ENCODE results near the gene KRTAP5-2.
"Not testable (repeated sequence)": the region's sequence is repeated elsewhere in the genome, so short reads cannot be mapped to it uniquely, and the experiment has no call there.

Gene KRTAP5-2

DNA sequence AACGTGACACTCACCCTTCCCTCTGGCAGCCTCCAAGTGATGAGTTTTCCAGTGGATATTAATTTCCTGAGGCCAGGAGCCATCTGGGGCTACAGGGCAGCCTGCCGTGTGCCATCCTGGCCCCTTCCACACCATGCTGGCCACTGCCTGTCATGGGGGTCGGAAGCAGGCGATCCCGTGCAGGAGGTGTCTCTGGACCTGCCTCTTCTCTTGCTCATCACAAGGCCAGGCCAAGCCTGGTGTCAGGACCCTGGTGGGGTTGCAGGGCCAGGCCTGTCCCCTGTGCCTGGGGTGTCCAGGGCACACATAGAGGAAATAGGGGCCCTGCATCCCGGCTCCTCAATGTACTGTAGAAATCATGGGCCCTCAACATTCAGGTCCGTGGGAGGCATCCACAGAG is 6.6 kb upstream of the KRTAP5-2 start:
- no peak for TF ChIP-seq EZH2phosphoT487 (IDR thresholded peaks at IDR 0.05; ENCODE audit: borderline replicate concordance)
- TF ChIP-seq, protein P1, sequence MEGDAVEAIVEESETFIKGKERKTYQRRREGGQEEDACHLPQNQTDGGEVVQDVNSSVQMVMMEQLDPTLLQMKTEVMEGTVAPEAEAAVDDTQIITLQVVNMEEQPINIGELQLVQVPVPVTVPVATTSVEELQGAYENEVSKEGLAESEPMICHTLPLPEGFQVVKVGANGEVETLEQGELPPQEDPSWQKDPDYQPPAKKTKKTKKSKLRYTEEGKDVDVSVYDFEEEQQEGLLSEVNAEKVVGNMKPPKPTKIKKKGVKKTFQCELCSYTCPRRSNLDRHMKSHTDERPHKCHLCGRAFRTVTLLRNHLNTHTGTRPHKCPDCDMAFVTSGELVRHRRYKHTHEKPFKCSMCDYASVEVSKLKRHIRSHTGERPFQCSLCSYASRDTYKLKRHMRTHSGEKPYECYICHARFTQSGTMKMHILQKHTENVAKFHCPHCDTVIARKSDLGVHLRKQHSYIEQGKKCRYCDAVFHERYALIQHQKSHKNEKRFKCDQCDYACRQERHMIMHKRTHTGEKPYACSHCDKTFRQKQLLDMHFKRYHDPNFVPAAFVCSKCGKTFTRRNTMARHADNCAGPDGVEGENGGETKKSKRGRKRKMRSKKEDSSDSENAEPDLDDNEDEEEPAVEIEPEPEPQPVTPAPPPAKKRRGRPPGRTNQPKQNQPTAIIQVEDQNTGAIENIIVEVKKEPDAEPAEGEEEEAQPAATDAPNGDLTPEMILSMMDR (conservative IDR thresholded peaks at IDR 0.05; ENCODE audit: low read length), result no peak
- no peak overlapping the region for H3K4me2 ChIP-seq (ENCODE audit: low read depth, low read length, poor library complexity, severe bottlenecking)
- H3K36me3 ChIP-seq (ENCODE audit: insufficient read depth, low read length), result no peaks in the 10 kb centered on the region
- H3K4me3 ChIP-seq (ENCODE audit: low read length, poor library complexity, severe bottlenecking), result no peak overlapping the region
- H3K9me3 ChIP-seq (ENCODE audit: insufficient read depth, low read depth, low read length), result no peaks in the 10 kb centered on the region
- no peaks in the 10 kb centered on the region for H3K9me2 ChIP-seq (replicated peaks; ENCODE audit: low read depth, low read length)
- H3K9ac ChIP-seq (ENCODE audit: low read depth, low read length, poor library complexity, severe bottlenecking), result no peak overlapping the region
- H3K27me3 ChIP-seq (ENCODE audit: insufficient read depth, low read length, poor library complexity, severe bottlenecking), result no peaks in the 10 kb centered on the region
- no peak overlapping the region for H2AFZ ChIP-seq (ENCODE audit: low read length)
- H3K79me2 ChIP-seq (ENCODE audit: insufficient read depth, low read length), result no peaks in the 10 kb centered on the region
- H3F3A ChIP-seq (ENCODE audit: low read depth), result no peaks in the 10 kb centered on the region
- no peaks in the 10 kb centered on the region for H4K20me1 ChIP-seq (ENCODE audit: insufficient read depth, low read length, poor library complexity, severe bottlenecking)
- H3K4me1 ChIP-seq (ENCODE audit: insufficient read depth, low read length, poor library complexity, severe bottlenecking), result no peaks in the 10 kb centered on the region

DNA sequence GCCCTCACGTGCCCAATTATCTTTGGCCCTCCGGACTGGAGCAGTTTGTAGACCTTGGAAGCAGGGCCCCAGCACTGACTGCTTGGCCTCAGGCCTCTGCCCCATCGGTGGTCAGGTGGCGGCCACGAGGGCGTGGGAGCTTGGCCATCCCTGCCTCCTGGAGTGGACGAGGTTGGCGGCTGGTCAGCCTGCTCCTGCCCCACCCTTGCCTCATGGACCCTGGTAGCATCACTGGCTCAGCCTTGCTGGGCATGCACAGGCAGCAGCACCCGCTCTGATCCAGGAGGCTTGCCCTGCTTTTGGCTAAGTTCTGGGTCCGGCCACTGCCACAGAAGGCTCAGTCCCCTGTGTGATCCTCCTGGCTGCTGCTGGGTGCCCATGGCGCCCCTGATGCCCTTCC is 6.1 kb upstream of the KRTAP5-2 start:
- no peaks in the 10 kb centered on the region for H3K9me3 ChIP-seq (ENCODE audit: insufficient read depth, low read depth, low read length)
- H3F3A ChIP-seq (ENCODE audit: low read depth), result no peaks in the 10 kb centered on the region
- TF ChIP-seq EZH2phosphoT487 (IDR thresholded peaks at IDR 0.05; ENCODE audit: borderline replicate concordance), result no peak
- TF ChIP-seq, protein P1 (conservative IDR thresholded peaks at IDR 0.05; ENCODE audit: low read length), result no peak
- H4K20me1 ChIP-seq (ENCODE audit: insufficient read depth, low read length, poor library complexity, severe bottlenecking), result no peaks in the 10 kb centered on the region
- H3K9ac ChIP-seq (ENCODE audit: low read depth, low read length, poor library complexity, severe bottlenecking), result no peak overlapping the region
- H2AFZ ChIP-seq (ENCODE audit: low read length), result no peak overlapping the region
- no peaks in the 10 kb centered on the region for H3K36me3 ChIP-seq (ENCODE audit: insufficient read depth, low read length)
- no peak overlapping the region for H3K4me2 ChIP-seq (ENCODE audit: low read depth, low read length, poor library complexity, severe bottlenecking)
- no peak overlapping the region for H3K4me3 ChIP-seq (ENCODE audit: low read length, poor library complexity, severe bottlenecking)
- H3K27me3 ChIP-seq (ENCODE audit: insufficient read depth, low read length, poor library complexity, severe bottlenecking), result no peaks in the 10 kb centered on the region
- no peaks in the 10 kb centered on the region for H3K79me2 ChIP-seq (ENCODE audit: insufficient read depth, low read length)
- no peaks in the 10 kb centered on the region for H3K9me2 ChIP-seq (replicated peaks; ENCODE audit: low read depth, low read length)
- no peaks in the 10 kb centered on the region for H3K4me1 ChIP-seq (ENCODE audit: insufficient read depth, low read length, poor library complexity, severe bottlenecking)

DNA sequence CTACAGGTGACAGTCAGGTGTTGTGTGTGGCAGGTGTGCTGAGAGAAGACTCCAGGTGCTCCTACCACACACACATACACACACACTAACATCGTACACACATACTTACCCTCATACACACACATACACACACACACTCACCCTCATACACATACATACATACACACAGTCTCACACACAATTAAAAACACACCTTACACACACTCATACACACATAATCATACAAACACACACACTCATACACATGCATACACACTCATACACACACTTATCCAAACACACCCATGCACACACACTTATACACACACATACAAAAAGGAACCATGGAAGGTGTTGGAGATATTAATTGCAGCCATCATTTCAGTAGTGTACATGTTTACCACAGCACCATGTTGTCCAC is 5.5 kb upstream of the KRTAP5-2 start:
- Histone ChIP-seq H3K79me2 (ENCODE audit: insufficient read depth, low read length) (no peaks in the 10 kb centered on the region), H3K4me2 (ENCODE audit: low read depth, low read length, poor library complexity, severe bottlenecking) (no peak overlapping the region), H4K20me1 (ENCODE audit: insufficient read depth, low read length, poor library complexity, severe bottlenecking) (no peaks in the 10 kb centered on the region), H3K9me2 (replicated peaks; ENCODE audit: low read depth, low read length) (no peaks in the 10 kb centered on the region), H3K4me1 (ENCODE audit: insufficient read depth, low read length, poor library complexity, severe bottlenecking) (no peaks in the 10 kb centered on the region), H3K9ac (ENCODE audit: low read depth, low read length, poor library complexity, severe bottlenecking) (no peak overlapping the region), H3K27me3 (ENCODE audit: insufficient read depth, low read length, poor library complexity, severe bottlenecking) (no peaks in the 10 kb centered on the region), H3K36me3 (ENCODE audit: insufficient read depth, low read length) (no peaks in the 10 kb centered on the region), H3K4me3 (ENCODE audit: low read length, poor library complexity, severe bottlenecking) (no peak overlapping the region), H3F3A (ENCODE audit: low read depth) (no peaks in the 10 kb centered on the region), H3K9me3 (ENCODE audit: insufficient read depth, low read depth, low read length) (no peaks in the 10 kb centered on the region), H2AFZ (ENCODE audit: low read length) (no peak overlapping the region)
- TF ChIP-seq EZH2phosphoT487 (IDR thresholded peaks at IDR 0.05; ENCODE audit: borderline replicate concordance), result no peak
- TF ChIP-seq, protein P1 (conservative IDR thresholded peaks at IDR 0.05; ENCODE audit: low read length), result no peak

DNA sequence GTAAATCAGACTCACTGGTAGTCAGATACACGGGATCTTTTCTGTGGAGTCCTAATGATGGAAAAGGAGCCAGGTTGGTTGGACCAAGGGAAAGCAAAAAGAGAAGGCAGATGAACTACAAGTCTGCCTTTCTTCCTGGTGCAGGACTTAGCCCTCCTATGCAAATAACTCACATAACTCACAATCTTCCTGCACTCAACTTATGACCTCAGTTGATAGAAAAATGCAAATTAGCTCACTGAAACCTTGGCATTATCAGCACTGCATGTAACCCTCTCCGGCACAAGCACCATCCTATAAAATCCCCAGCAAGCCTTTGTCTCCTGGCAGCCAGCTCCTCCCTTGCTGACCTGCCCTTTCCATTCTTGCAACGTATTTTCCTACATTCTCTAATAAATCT is 3.6 kb upstream of the KRTAP5-2 start:
- not testable (repeated sequence) for H3K4me3 ChIP-seq (ENCODE audit: low read length, poor library complexity, severe bottlenecking); H4K20me1 ChIP-seq (ENCODE audit: insufficient read depth, low read length, poor library complexity, severe bottlenecking); H2AFZ ChIP-seq (ENCODE audit: low read length); H3K9me2 ChIP-seq (replicated peaks; ENCODE audit: low read depth, low read length); H3K27me3 ChIP-seq (ENCODE audit: insufficient read depth, low read length, poor library complexity, severe bottlenecking); H3K36me3 ChIP-seq (ENCODE audit: insufficient read depth, low read length); H3K9ac ChIP-seq (ENCODE audit: low read depth, low read length, poor library complexity, severe bottlenecking); H3K4me1 ChIP-seq (ENCODE audit: insufficient read depth, low read length, poor library complexity, severe bottlenecking); H3F3A ChIP-seq (ENCODE audit: low read depth); H3K4me2 ChIP-seq (ENCODE audit: low read depth, low read length, poor library complexity, severe bottlenecking); H3K9me3 ChIP-seq (ENCODE audit: insufficient read depth, low read depth, low read length); H3K79me2 ChIP-seq (ENCODE audit: insufficient read depth, low read length)

Data from Loucy (cell line).